WTC11 (cell line): ENCODE measurements around the gene STK32B. TPM values are rescaled to one million over a fixed set of nuclear protein-coding genes. Genes with fewer than 3 reads are reported as not detected.

Experiments used
- ATAC-seq: fragments of 200-7000 bp; cut with Tn5 transposase; 2 replicates; pipeline ENCODE4 v1.10.0; 2021; ENCODE audit warnings: mild to moderate bottlenecking, moderate library complexity
- CTCF ChIA-PET: fragments of 300-600 bp; sonication (Branson Sonifier 250); formaldehyde crosslinking; loops from one replicate; lab custom pipeline; 2021; ENCODE audit warnings: antibody characterized with exemption; lab: Charles Lee
- POLR2A ChIA-PET: fragments of 350-600 bp; sonication (Branson Sonifier 250); formaldehyde crosslinking; loops from one replicate; lab custom pipeline; 2021; ENCODE audit warnings: antibody characterized with exemption; lab: Charles Lee
- DNase-seq: peaks from one replicate; pipeline ENCODE4 v3.0.0; 2021; ENCODE audit warnings: low spot score
- H3K27ac Mint-ChIP-seq: 2 replicates; pipeline ENCODE4 v1.8.0; 2021; ENCODE audit warnings: mixed read lengths
- H3K27me3 Mint-ChIP-seq: 2 replicates; pipeline ENCODE4 v1.8.0; 2021; ENCODE audit warnings: low read depth, mild to moderate bottlenecking, moderate library complexity, mixed read lengths
- H3K36me3 Mint-ChIP-seq: 2 replicates; pipeline ENCODE4 v1.8.0; 2021; ENCODE audit warnings: mixed read lengths
- H3K4me1 Mint-ChIP-seq: 2 replicates; pipeline ENCODE4 v1.8.0; 2022; ENCODE audit warnings: mixed read lengths
- H3K4me3 Mint-ChIP-seq: 2 replicates; pipeline ENCODE4 v1.8.0; 2021; ENCODE audit warnings: mild to moderate bottlenecking, moderate library complexity, mixed read lengths
- H3K9me3 Mint-ChIP-seq: 2 replicates; pipeline ENCODE4 v1.8.0; 2021; ENCODE audit warnings: mixed read lengths
- ELF4 ChIP-seq: sonication (generic); formaldehyde crosslinking; IDR thresholded peaks from 2 replicates; pipeline ENCODE4 v1.8.1; 2022; ENCODE audit warnings: low read depth, mild to moderate bottlenecking, moderate library complexity, missing genetic modification reagents
- ESRRA ChIP-seq: sonication (generic); formaldehyde crosslinking; IDR thresholded peaks from 2 replicates; pipeline ENCODE4 v1.8.1; 2022; ENCODE audit warnings: mild to moderate bottlenecking, missing genetic modification reagents, borderline replicate concordance
- FOXK1 ChIP-seq: sonication (generic); formaldehyde crosslinking; IDR thresholded peaks from 2 replicates; pipeline ENCODE4 v1.8.0; 2022; ENCODE audit warnings: mild to moderate bottlenecking, moderate library complexity, missing genetic modification reagents
- GABPB1 ChIP-seq: sonication (generic); formaldehyde crosslinking; IDR thresholded peaks from 2 replicates; pipeline ENCODE4 v1.8.1; 2023; ENCODE audit warnings: mild to moderate bottlenecking, missing genetic modification reagents
- GRHL2 ChIP-seq: fragments of 250-450 bp; sonication (Bioruptor Pico); IDR thresholded peaks from 2 replicates; pipeline ENCODE4 v1.8.0; 2022; ENCODE audit warnings: mild to moderate bottlenecking, moderate library complexity; ENCODE audit not compliant: insufficient replicate concordance, severe bottlenecking
- GTF2I ChIP-seq: fragments of 250-450 bp; sonication (Bioruptor Pico); conservative IDR thresholded peaks from 2 replicates; pipeline ENCODE4 v1.4.0; 2021; ENCODE audit warnings: mild to moderate bottlenecking
- HMGA2 ChIP-seq: fragments of 250-450 bp; sonication (Bioruptor Pico); IDR thresholded peaks from 2 replicates; pipeline ENCODE4 v1.4.0; 2021; ENCODE audit warnings: mild to moderate bottlenecking, moderate library complexity
- JUN ChIP-seq: sonication (generic); formaldehyde crosslinking; IDR thresholded peaks from 2 replicates; pipeline ENCODE4 v1.8.0; 2023; ENCODE audit warnings: mild to moderate bottlenecking, missing genetic modification reagents
- MXD4 ChIP-seq: fragments of 250-450 bp; sonication (Bioruptor Pico); IDR thresholded peaks from 2 replicates; pipeline ENCODE4 v1.8.0; 2021; ENCODE audit warnings: mild to moderate bottlenecking, moderate library complexity, borderline replicate concordance
- OVOL2 ChIP-seq: fragments of 250-450 bp; sonication (Bioruptor Pico); IDR thresholded peaks from 2 replicates; pipeline ENCODE4 v1.9.0; 2021; ENCODE audit warnings: mild to moderate bottlenecking, borderline replicate concordance
- ZNF232 ChIP-seq: sonication (generic); formaldehyde crosslinking; IDR thresholded peaks from 2 replicates; pipeline ENCODE4 v1.8.0; 2022; ENCODE audit warnings: mild to moderate bottlenecking, missing genetic modification reagents
- ZNF263 ChIP-seq: sonication (generic); formaldehyde crosslinking; IDR thresholded peaks from 2 replicates; pipeline ENCODE4 v1.8.1; 2022; ENCODE audit warnings: low read depth, mild to moderate bottlenecking, moderate library complexity, missing genetic modification reagents
- ZNF396 ChIP-seq: fragments of 250-450 bp; sonication (Bioruptor Pico); IDR thresholded peaks from 2 replicates; pipeline ENCODE4 v1.8.0; 2021; ENCODE audit warnings: mild to moderate bottlenecking, moderate library complexity, borderline replicate concordance
- total RNA-seq: library from RNA; stranded (reverse); gene quantifications from 3 replicates; pipeline ENCODE4 v1.2.3, GENCODE V29; 2021
- TF ChIP-seq, protein P1 (sequence below): sonication (generic); formaldehyde crosslinking; IDR thresholded peaks from 2 replicates; pipeline ENCODE4 v1.8.1; 2022; ENCODE audit warnings: mild to moderate bottlenecking, moderate library complexity, missing genetic modification reagents
- TF ChIP-seq, protein P2 (sequence below): sonication (generic); formaldehyde crosslinking; IDR thresholded peaks from 2 replicates; pipeline ENCODE4 v1.8.0; 2022; ENCODE audit warnings: mild to moderate bottlenecking, missing genetic modification reagents
- TF ChIP-seq, protein P3 (sequence below): sonication (generic); formaldehyde crosslinking; IDR thresholded peaks from 2 replicates; pipeline ENCODE4 v1.8.1; 2023; ENCODE audit warnings: mild to moderate bottlenecking, missing genetic modification reagents, borderline replicate concordance
- TF ChIP-seq, protein P4 (sequence below): fragments of 250-450 bp; sonication (Bioruptor Pico); conservative IDR thresholded peaks from 2 replicates; pipeline ENCODE4 v1.9.0; 2021; ENCODE audit warnings: mild to moderate bottlenecking
- TF ChIP-seq, protein P5 (sequence below): sonication (generic); formaldehyde crosslinking; IDR thresholded peaks from 2 replicates; pipeline ENCODE4 v1.8.0; 2023; ENCODE audit warnings: missing genetic modification reagents, mild to moderate bottlenecking, borderline replicate concordance
- TF ChIP-seq, protein P6 (sequence below): sonication (generic); formaldehyde crosslinking; IDR thresholded peaks from 2 replicates; pipeline ENCODE4 v1.8.0; 2022; ENCODE audit warnings: missing genetic modification reagents

The STK32B gene
- total RNA-seq, 1 experiment from 2014 or later, result 1.9 TPM

DNA sequence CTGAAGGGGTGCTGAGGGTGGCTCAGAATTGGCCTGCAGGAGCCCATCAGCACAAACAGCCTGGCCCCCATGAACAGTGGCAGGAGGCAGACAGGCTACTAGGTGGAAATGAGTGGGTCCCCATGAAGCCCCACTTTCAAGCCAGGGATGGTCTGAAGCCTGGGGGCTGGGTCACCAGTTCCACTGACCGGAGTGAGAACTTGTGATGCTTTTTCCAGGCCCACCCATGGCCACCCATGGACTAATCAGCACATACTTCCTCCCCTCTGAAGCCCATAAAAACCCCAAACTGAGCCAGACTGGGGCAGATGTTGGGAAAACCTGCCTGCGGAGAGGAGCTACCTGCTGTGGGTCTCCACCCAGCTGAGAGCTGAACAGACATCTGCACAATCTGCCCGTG, 372.9 kb downstream of the STK32B start:
- H3K27ac Mint-ChIP-seq, result no peak overlapping the region
- no peaks in the 10 kb centered on the region for H3K36me3 Mint-ChIP-seq
- H3K4me1 Mint-ChIP-seq, result no peaks in the 10 kb centered on the region
- no peak overlapping the region for H3K4me3 Mint-ChIP-seq
- no peak for ATAC-seq
- H3K27me3 Mint-ChIP-seq, result peaks cover 8% of the 10 kb centered on the region; the same call in 1 of the 2 replicates
- POLR2A ChIA-PET, result no interaction called here
- CTCF ChIA-PET, result interaction anchor here (1.4 kb wide), 1 partner anchor 36 kb away, joined by 3 read pairs; no protein-coding TSS in a partner anchor
- TF ChIP-seq ELF4, result no peak
- TF ChIP-seq, protein P1, sequence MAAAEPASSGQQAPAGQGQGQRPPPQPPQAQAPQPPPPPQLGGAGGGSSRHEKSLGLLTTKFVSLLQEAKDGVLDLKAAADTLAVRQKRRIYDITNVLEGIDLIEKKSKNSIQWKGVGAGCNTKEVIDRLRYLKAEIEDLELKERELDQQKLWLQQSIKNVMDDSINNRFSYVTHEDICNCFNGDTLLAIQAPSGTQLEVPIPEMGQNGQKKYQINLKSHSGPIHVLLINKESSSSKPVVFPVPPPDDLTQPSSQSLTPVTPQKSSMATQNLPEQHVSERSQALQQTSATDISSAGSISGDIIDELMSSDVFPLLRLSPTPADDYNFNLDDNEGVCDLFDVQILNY (CRISPR knock-in tag), result no peak
- TF ChIP-seq, protein P2, sequence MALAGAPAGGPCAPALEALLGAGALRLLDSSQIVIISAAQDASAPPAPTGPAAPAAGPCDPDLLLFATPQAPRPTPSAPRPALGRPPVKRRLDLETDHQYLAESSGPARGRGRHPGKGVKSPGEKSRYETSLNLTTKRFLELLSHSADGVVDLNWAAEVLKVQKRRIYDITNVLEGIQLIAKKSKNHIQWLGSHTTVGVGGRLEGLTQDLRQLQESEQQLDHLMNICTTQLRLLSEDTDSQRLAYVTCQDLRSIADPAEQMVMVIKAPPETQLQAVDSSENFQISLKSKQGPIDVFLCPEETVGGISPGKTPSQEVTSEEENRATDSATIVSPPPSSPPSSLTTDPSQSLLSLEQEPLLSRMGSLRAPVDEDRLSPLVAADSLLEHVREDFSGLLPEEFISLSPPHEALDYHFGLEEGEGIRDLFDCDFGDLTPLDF, result no peak
- TF ChIP-seq ZNF263, result no peak
- TF ChIP-seq HMGA2 (CRISPR knock-in tag), result no peak
- H3K9me3 Mint-ChIP-seq, result peaks cover 6% of the 10 kb centered on the region; the same call in 1 of the 2 replicates
- no peak for DNase-seq

DNA sequence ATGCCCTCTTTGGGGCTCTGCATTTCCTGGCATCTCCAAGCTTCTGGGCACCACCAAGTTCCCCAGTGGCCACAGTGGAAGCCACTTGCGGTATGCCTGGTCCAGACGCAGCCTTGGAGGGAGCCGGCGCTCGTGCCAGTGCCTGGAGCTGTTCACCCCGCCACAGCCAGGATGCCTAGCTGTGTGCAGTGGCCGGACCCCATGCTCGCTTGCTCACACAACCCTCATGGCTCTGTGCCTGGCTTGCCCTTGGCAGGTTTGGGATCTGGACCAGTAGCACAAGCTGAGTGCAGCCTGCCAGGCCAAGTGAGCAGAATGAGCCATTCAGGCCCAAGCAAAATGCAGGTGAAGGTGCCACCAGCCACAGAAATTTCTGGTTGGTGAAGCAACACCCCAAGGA, 373.6 kb downstream of the STK32B start:
- DNase-seq, result no peak
- H3K27ac Mint-ChIP-seq, result no peak overlapping the region
- H3K36me3 Mint-ChIP-seq, result no peaks in the 10 kb centered on the region
- H3K4me1 Mint-ChIP-seq, result no peaks in the 10 kb centered on the region
- H3K27me3 Mint-ChIP-seq, result peaks cover 8% of the 10 kb centered on the region; the same call in 1 of the 2 replicates
- ChIA-PET POLR2A (no interaction called here), CTCF (interaction anchor here (1.4 kb wide), 1 partner anchor 35 kb away, joined by 3 read pairs; no protein-coding TSS in a partner anchor)
- no peak for ATAC-seq
- no peak overlapping the region for H3K4me3 Mint-ChIP-seq
- peaks cover 13% of the 10 kb centered on the region for H3K9me3 Mint-ChIP-seq
- TF ChIP-seq, protein P3, sequence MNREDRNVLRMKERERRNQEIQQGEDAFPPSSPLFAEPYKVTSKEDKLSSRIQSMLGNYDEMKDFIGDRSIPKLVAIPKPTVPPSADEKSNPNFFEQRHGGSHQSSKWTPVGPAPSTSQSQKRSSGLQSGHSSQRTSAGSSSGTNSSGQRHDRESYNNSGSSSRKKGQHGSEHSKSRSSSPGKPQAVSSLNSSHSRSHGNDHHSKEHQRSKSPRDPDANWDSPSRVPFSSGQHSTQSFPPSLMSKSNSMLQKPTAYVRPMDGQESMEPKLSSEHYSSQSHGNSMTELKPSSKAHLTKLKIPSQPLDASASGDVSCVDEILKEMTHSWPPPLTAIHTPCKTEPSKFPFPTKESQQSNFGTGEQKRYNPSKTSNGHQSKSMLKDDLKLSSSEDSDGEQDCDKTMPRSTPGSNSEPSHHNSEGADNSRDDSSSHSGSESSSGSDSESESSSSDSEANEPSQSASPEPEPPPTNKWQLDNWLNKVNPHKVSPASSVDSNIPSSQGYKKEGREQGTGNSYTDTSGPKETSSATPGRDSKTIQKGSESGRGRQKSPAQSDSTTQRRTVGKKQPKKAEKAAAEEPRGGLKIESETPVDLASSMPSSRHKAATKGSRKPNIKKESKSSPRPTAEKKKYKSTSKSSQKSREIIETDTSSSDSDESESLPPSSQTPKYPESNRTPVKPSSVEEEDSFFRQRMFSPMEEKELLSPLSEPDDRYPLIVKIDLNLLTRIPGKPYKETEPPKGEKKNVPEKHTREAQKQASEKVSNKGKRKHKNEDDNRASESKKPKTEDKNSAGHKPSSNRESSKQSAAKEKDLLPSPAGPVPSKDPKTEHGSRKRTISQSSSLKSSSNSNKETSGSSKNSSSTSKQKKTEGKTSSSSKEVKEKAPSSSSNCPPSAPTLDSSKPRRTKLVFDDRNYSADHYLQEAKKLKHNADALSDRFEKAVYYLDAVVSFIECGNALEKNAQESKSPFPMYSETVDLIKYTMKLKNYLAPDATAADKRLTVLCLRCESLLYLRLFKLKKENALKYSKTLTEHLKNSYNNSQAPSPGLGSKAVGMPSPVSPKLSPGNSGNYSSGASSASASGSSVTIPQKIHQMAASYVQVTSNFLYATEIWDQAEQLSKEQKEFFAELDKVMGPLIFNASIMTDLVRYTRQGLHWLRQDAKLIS, result no peak
- TF ChIP-seq ESRRA (CRISPR knock-in tag) (no peak), ZNF396 (CRISPR knock-in tag) (no peak), ZNF263 (no peak), ZNF232 (no peak), MXD4 (CRISPR knock-in tag) (no peak), GRHL2 (CRISPR knock-in tag) (no peak), OVOL2 (CRISPR knock-in tag) (no peak), GABPB1 (no peak), FOXK1 (CRISPR knock-in tag) (no peak), GTF2I (CRISPR knock-in tag) (no peak), JUN (no peak)
- TF ChIP-seq, protein P4, sequence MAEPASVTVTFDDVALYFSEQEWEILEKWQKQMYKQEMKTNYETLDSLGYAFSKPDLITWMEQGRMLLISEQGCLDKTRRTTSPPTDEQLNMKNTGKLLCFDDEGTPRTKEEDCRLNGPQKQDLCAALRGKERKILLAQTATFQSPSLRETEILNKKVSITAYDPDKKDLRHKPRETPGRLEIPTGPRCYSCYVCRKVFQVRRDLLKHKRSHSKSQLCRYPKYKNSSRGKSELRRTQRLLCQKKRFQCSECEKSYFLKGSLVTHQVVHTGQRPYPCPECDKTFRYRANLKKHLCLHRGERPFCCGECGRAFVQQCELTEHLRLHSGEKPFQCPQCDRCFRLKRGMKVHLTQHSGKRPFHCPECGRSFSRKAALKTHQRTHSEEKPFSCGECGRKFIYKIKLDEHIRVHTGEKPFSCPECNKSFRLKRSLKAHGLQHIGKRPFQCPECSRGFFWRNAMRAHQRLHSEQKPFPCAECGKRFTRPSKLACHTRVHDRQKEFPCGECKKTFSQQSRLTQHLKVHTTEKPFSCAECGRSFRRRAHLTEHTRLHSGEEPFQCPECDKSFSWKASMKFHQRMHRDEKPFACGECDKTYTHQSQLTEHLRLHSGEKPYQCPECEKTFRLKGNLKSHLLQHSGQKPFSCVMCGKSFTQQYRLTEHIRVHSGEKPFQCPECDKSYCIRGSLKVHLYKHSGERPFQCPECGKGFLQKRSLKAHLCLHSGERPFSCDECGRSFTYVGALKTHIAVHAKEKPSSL (CRISPR knock-in tag), result no peak
- TF ChIP-seq, protein P5, sequence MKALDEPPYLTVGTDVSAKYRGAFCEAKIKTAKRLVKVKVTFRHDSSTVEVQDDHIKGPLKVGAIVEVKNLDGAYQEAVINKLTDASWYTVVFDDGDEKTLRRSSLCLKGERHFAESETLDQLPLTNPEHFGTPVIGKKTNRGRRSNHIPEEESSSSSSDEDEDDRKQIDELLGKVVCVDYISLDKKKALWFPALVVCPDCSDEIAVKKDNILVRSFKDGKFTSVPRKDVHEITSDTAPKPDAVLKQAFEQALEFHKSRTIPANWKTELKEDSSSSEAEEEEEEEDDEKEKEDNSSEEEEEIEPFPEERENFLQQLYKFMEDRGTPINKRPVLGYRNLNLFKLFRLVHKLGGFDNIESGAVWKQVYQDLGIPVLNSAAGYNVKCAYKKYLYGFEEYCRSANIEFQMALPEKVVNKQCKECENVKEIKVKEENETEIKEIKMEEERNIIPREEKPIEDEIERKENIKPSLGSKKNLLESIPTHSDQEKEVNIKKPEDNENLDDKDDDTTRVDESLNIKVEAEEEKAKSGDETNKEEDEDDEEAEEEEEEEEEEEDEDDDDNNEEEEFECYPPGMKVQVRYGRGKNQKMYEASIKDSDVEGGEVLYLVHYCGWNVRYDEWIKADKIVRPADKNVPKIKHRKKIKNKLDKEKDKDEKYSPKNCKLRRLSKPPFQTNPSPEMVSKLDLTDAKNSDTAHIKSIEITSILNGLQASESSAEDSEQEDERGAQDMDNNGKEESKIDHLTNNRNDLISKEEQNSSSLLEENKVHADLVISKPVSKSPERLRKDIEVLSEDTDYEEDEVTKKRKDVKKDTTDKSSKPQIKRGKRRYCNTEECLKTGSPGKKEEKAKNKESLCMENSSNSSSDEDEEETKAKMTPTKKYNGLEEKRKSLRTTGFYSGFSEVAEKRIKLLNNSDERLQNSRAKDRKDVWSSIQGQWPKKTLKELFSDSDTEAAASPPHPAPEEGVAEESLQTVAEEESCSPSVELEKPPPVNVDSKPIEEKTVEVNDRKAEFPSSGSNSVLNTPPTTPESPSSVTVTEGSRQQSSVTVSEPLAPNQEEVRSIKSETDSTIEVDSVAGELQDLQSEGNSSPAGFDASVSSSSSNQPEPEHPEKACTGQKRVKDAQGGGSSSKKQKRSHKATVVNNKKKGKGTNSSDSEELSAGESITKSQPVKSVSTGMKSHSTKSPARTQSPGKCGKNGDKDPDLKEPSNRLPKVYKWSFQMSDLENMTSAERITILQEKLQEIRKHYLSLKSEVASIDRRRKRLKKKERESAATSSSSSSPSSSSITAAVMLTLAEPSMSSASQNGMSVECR, result no peak
- TF ChIP-seq, protein P6, sequence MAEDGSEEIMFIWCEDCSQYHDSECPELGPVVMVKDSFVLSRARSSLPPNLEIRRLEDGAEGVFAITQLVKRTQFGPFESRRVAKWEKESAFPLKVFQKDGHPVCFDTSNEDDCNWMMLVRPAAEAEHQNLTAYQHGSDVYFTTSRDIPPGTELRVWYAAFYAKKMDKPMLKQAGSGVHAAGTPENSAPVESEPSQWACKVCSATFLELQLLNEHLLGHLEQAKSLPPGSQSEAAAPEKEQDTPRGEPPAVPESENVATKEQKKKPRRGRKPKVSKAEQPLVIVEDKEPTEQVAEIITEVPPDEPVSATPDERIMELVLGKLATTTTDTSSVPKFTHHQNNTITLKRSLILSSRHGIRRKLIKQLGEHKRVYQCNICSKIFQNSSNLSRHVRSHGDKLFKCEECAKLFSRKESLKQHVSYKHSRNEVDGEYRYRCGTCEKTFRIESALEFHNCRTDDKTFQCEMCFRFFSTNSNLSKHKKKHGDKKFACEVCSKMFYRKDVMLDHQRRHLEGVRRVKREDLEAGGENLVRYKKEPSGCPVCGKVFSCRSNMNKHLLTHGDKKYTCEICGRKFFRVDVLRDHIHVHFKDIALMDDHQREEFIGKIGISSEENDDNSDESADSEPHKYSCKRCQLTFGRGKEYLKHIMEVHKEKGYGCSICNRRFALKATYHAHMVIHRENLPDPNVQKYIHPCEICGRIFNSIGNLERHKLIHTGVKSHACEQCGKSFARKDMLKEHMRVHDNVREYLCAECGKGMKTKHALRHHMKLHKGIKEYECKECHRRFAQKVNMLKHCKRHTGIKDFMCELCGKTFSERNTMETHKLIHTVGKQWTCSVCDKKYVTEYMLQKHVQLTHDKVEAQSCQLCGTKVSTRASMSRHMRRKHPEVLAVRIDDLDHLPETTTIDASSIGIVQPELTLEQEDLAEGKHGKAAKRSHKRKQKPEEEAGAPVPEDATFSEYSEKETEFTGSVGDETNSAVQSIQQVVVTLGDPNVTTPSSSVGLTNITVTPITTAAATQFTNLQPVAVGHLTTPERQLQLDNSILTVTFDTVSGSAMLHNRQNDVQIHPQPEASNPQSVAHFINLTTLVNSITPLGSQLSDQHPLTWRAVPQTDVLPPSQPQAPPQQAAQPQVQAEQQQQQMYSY (CRISPR knock-in tag), result no peak
